Kidney (tissue), 14 donors: ENCODE measurements around the gene CRADD. TPM values are rescaled to one million over a fixed set of nuclear protein-coding genes. Genes with fewer than 3 reads are reported as not detected.

ENCODE experiments used
- DNase-seq, 5 donors: peaks; one replicate each; pipeline ENCODE4 v3.0.0-alpha.2; 2013 to 2020
- FAIRE-seq: peaks from 2 replicates; lab custom pipeline; 2012; peaks lifted over from hg19 to GRCh38; lab: Jason Lieb, UNC
- H3K27ac ChIP-seq, 2 donors: one replicate each; pipeline ENCODE4 v1.7.0; 2013; ENCODE audit warnings: low read depth in 2 of 2, low read length in 2 of 2, inconsistent platforms in 1 of 2
- H3K27me3 ChIP-seq: one replicate; pipeline ENCODE4 v1.7.1; 2013; ENCODE audit warnings: low read length, inconsistent platforms; ENCODE audit not compliant: control insufficient read depth, insufficient read depth
- H3K36me3 ChIP-seq, 3 donors: one replicate each; pipeline versions ENCODE4 v1.7.0 to v1.7.1; 2013; ENCODE audit warnings: low read length in 3 of 3, control low read depth in 1 of 3, inconsistent platforms in 1 of 3; ENCODE audit not compliant: insufficient read depth in 3 of 3, control insufficient read depth in 2 of 3
- H3K4me1 ChIP-seq, 3 donors: one replicate each; pipeline versions ENCODE4 v1.7.0 to v1.7.1; 2013; ENCODE audit warnings: low read length in 3 of 3, inconsistent platforms in 1 of 3, low read depth in 1 of 3; ENCODE audit not compliant: control insufficient read depth in 2 of 3, insufficient read depth in 2 of 3
- H3K4me3 ChIP-seq, 3 donors: one replicate each; pipeline versions ENCODE4 v1.7.0 to v1.8.1; 2013; ENCODE audit warnings: low read length in 3 of 3, control low read depth in 1 of 3, inconsistent platforms in 1 of 3
- H3K9ac ChIP-seq, 3 donors: one replicate each; pipeline versions ENCODE4 v1.7.0 to v1.7.1; 2013; ENCODE audit warnings: low read length in 3 of 3, control low read depth in 1 of 3, inconsistent platforms in 1 of 3
- H3K9me3 ChIP-seq, 3 donors: one replicate each; pipeline versions ENCODE4 v1.7.0 to v1.7.1; 2013; ENCODE audit warnings: low read length in 3 of 3, control low read depth in 1 of 3, inconsistent platforms in 1 of 3; ENCODE audit not compliant: control insufficient read depth in 2 of 3, insufficient read depth in 1 of 3
- CTCF ChIP-seq: IDR thresholded peaks from 3 replicates; pipeline ENCODE4 v1.5.1; 2012; ENCODE audit warnings: mild to moderate bottlenecking, moderate library complexity, borderline replicate concordance; ENCODE audit not compliant: insufficient read depth; ENCODE audit errors: extremely low read depth
- intact Hi-C: fragments of 100-400 bp; cut with DNase I; formaldehyde crosslinking; loops from one replicate; pipeline ENCODE4 v1.11.1; 2022
- polyA plus RNA-seq: library from polyadenylated mRNA; stranded (reverse); fragments of 350-450 nt; fragmentation: Illumina TruSeq; extraction: RNeasy Lipid Tissue Mini Kit (QIAGEN cat#74804); gene quantifications from one replicate; pipeline ENCODE4 v1.2.3, GENCODE V29; 2014; ENCODE audit warnings: low read depth, low replicate concordance; ENCODE audit not compliant: insufficient read depth
- total RNA-seq: library from RNA; stranded (reverse); fragmentation: NEBNext Ultra II Directional; extraction: Animal tissue kit (Norgen Biotek cat#: 25700); gene quantifications from one replicate; pipeline ENCODE4 v1.2.1, GENCODE V29; 2021
- donor health status: control.
- donor health status: control.
- donor health status: control.
- donor health status: control.
- donor health status: control.
- donor health status: DM: yes; HTN: yes; CAD: no.
- donor health status: Normal renal cell carcinoma (clear cell type).

CRADD gene
- total and polyA plus RNA-seq, 2 donors from 2014 or later, result 19.1 to 28.8 TPM

DNA sequence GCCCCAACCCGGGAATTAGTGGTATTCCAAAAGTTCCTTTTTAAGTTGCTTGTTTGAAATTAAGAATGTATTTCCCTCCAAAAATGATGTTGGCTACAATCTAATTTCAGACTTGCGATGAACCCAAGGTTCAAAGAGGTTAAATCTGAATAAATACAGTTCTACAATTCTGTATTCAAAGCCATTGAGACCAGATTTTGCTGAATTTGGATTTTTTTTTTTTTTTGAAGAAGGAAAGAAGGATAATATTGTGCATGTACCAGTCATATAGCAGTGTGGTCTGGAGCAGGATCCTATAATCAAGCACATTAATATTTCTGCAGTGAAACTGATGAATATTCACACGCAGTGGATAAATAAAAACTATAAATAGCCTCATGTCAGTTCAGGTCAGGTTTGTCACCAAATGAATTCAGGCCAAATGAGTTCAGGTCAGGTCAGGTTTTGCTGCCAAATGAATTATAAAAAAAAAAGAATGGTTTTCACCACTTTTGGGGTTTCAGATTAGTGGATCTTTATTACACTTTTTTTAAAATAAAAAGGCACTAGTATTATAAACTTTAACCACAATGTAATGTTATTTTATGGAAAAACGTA lies 69.5 kb downstream of the CRADD start:
- FAIRE-seq, result peak; percentile 54
- no peak for TF ChIP-seq CTCF
- intact Hi-C loops, result no loop called here
- Histone ChIP-seq H3K4me1 (peaks cover 2 to 10% (median 8%) of the 10 kb centered on the region in 3 donors), H3K27ac (no peak overlapping the region), H3K9ac (no peak overlapping the region), H3K36me3 (no peaks in the 10 kb centered on the region), H3K4me3 (no peak overlapping the region), H3K27me3 (no peaks in the 10 kb centered on the region), H3K9me3 (no peaks in the 10 kb centered on the region)
- DNase-seq, result no peak

GRCh38 chr12:93748672-93749383 lies 71.7 kb downstream of the CRADD start:
- peaks cover 0 to 5% (median 4%) of the 10 kb centered on the region in 3 donors for H3K4me1 ChIP-seq
- H3K9ac ChIP-seq, result no peak overlapping the region
- no peak for TF ChIP-seq CTCF

GRCh38 chr12:93749515-93749914 lies 72.3 kb downstream of the CRADD start:
- DNase-seq, result no peak
- no peak overlapping the region for H3K9ac ChIP-seq

More at GRCh38 chr12:93748672-93749383, 71.7 kb downstream of the CRADD start:
- FAIRE-seq (no peak), DNase-seq (no peak)
- H3K9me3 ChIP-seq, result no peaks in the 10 kb centered on the region
- H3K4me3 ChIP-seq, result no peak overlapping the region
- no peaks in the 10 kb centered on the region for H3K27me3 ChIP-seq
- H3K27ac ChIP-seq, result no peak overlapping the region
- intact Hi-C loops, result no loop called here
- no peaks in the 10 kb centered on the region for H3K36me3 ChIP-seq

More at GRCh38 chr12:93749515-93749914, 72.3 kb downstream of the CRADD start:
- H3K36me3 ChIP-seq, result no peaks in the 10 kb centered on the region
- intact Hi-C loops, result no loop called here
- H3K27me3 ChIP-seq, result no peaks in the 10 kb centered on the region
- H3K4me3 ChIP-seq, result no peak overlapping the region
- no peak for FAIRE-seq
- H3K4me1 ChIP-seq, result peaks cover 0 to 5% (median 4%) of the 10 kb centered on the region in 3 donors
- H3K27ac ChIP-seq, result no peak overlapping the region
- H3K9me3 ChIP-seq, result no peaks in the 10 kb centered on the region
- TF ChIP-seq CTCF, result no peak
